Stomach smooth muscle (tissue), 2 donors: Measurements from ENCODE around the gene PLA2G4A.

Experiments
- H3K27ac ChIP-seq: one replicate; pipeline ENCODE4 v1.7.0; 2013; ENCODE audit warnings: mild to moderate bottlenecking, low read length, inconsistent platforms
- H3K27me3 ChIP-seq, 2 donors: one replicate each; pipeline ENCODE4 v1.7.0; 2013; ENCODE audit warnings: low read length in 2 of 2; ENCODE audit not compliant: insufficient read depth in 2 of 2, control insufficient read depth in 1 of 2
- H3K36me3 ChIP-seq, 2 donors: one replicate each; pipeline ENCODE4 v1.7.0; 2013; ENCODE audit warnings: low read length in 2 of 2; ENCODE audit not compliant: control insufficient read depth in 2 of 2, insufficient read depth in 2 of 2
- H3K4me1 ChIP-seq: one replicate; pipeline ENCODE4 v1.7.0; 2013; ENCODE audit warnings: low read length; ENCODE audit not compliant: control insufficient read depth, insufficient read depth
- H3K4me3 ChIP-seq, 2 donors: one replicate each; pipeline ENCODE4 v1.7.0; 2013; ENCODE audit warnings: low read length in 2 of 2
- H3K9ac ChIP-seq, 2 donors: one replicate each; pipeline ENCODE4 v1.7.0; 2013; ENCODE audit warnings: low read length in 2 of 2, mild to moderate bottlenecking in 1 of 2
- H3K9me3 ChIP-seq, 2 donors: one replicate each; pipeline ENCODE4 v1.7.0; 2013; ENCODE audit warnings: low read length in 2 of 2; ENCODE audit not compliant: control insufficient read depth in 2 of 2
- donor health status: healthy.
- donor health status: Pancreatic carcinoma.

PLA2G4A gene

GRCh38 chr1:186799689-186800054 is 29.1 kb upstream of the PLA2G4A start:
- H3K4me1 ChIP-seq: no peaks in the 10 kb centered on the region
- H3K9ac ChIP-seq: no peak overlapping the region
- no peaks in the 10 kb centered on the region for H3K9me3 ChIP-seq
- H3K27me3 ChIP-seq: no peaks in the 10 kb centered on the region
- no peaks in the 10 kb centered on the region for H3K36me3 ChIP-seq
- no peak overlapping the region for H3K4me3 ChIP-seq
- H3K27ac ChIP-seq: no peak overlapping the region

GRCh38 chr1:186802388-186802787 is 26.4 kb upstream of the PLA2G4A start:
- H3K9me3 ChIP-seq: no peaks in the 10 kb centered on the region
- H3K9ac ChIP-seq: no peak overlapping the region
- no peaks in the 10 kb centered on the region for H3K4me1 ChIP-seq
- no peak overlapping the region for H3K4me3 ChIP-seq
- no peaks in the 10 kb centered on the region for H3K36me3 ChIP-seq
- no peaks in the 10 kb centered on the region for H3K27me3 ChIP-seq
- no peak overlapping the region for H3K27ac ChIP-seq

GRCh38 chr1:186804679-186805078 is 24.1 kb upstream of the PLA2G4A start:
- H3K9me3 ChIP-seq: no peaks in the 10 kb centered on the region
- no peak overlapping the region for H3K4me3 ChIP-seq
- H3K9ac ChIP-seq: no peak overlapping the region
- no peaks in the 10 kb centered on the region for H3K36me3 ChIP-seq
- no peaks in the 10 kb centered on the region for H3K27me3 ChIP-seq
- no peaks in the 10 kb centered on the region for H3K4me1 ChIP-seq
- H3K27ac ChIP-seq: no peak overlapping the region

GRCh38 chr1:186806477-186806876 is 22.3 kb upstream of the PLA2G4A start:
- Histone ChIP-seq H3K9ac (no peak overlapping the region), H3K27me3 (no peaks in the 10 kb centered on the region), H3K9me3 (no peaks in the 10 kb centered on the region), H3K27ac (no peak overlapping the region), H3K4me1 (no peaks in the 10 kb centered on the region), H3K4me3 (no peak overlapping the region), H3K36me3 (no peaks in the 10 kb centered on the region)

- Histone ChIP-seq H3K4me1 (no peaks in the 10 kb centered on the region), H3K9me3 (no peaks in the 10 kb centered on the region), H3K4me3 (no peak overlapping the region), H3K9ac (no peak overlapping the region), H3K27me3 (no peaks in the 10 kb centered on the region), H3K27ac (no peak overlapping the region), H3K36me3 (no peaks in the 10 kb centered on the region)
Measured at GRCh38 chr1:186807163-186807562, 21.6 kb upstream of the PLA2G4A start.

GRCh38 chr1:186811892-186812291 is 16.9 kb upstream of the PLA2G4A start:
- H3K4me1 ChIP-seq: no peaks in the 10 kb centered on the region
- H3K36me3 ChIP-seq: no peaks in the 10 kb centered on the region
- no peak overlapping the region for H3K4me3 ChIP-seq
- H3K9me3 ChIP-seq: no peaks in the 10 kb centered on the region
- H3K27me3 ChIP-seq: no peaks in the 10 kb centered on the region
- H3K27ac ChIP-seq: no peak overlapping the region
- H3K9ac ChIP-seq: no peak overlapping the region

- H3K9me3 ChIP-seq: no peaks in the 10 kb centered on the region
- no peak overlapping the region for H3K27ac ChIP-seq
- H3K4me1 ChIP-seq: no peaks in the 10 kb centered on the region
- no peaks in the 10 kb centered on the region for H3K27me3 ChIP-seq
- no peak overlapping the region for H3K9ac ChIP-seq
- no peaks in the 10 kb centered on the region for H3K36me3 ChIP-seq
- no peak overlapping the region for H3K4me3 ChIP-seq
Measured at GRCh38 chr1:186812570-186812969, 16.2 kb upstream of the PLA2G4A start.

GRCh38 chr1:186813420-186813819 is 15.3 kb upstream of the PLA2G4A start:
- Histone ChIP-seq H3K4me3 (no peak overlapping the region), H3K36me3 (no peaks in the 10 kb centered on the region), H3K9ac (no peak overlapping the region), H3K27ac (no peak overlapping the region), H3K9me3 (no peaks in the 10 kb centered on the region), H3K4me1 (no peaks in the 10 kb centered on the region), H3K27me3 (no peaks in the 10 kb centered on the region)

- H3K4me1 ChIP-seq: no peaks in the 10 kb centered on the region
- no peak overlapping the region for H3K9ac ChIP-seq
- no peaks in the 10 kb centered on the region for H3K27me3 ChIP-seq
- no peaks in the 10 kb centered on the region for H3K9me3 ChIP-seq
- no peak overlapping the region for H3K4me3 ChIP-seq
- no peaks in the 10 kb centered on the region for H3K36me3 ChIP-seq
- H3K27ac ChIP-seq: no peak overlapping the region
Measured at GRCh38 chr1:186819126-186819525, 9.6 kb upstream of the PLA2G4A start.

GRCh38 chr1:186819563-186819962 is 9.2 kb upstream of the PLA2G4A start:
- H3K36me3 ChIP-seq: no peaks in the 10 kb centered on the region

GRCh38 chr1:186829686-186830587 is 1.2 kb downstream of the PLA2G4A start:
- Histone ChIP-seq H3K36me3 (no peaks in the 10 kb centered on the region), H3K4me3 (peak overlapping the region; percentile 73 to 99), H3K27ac (no peak overlapping the region), H3K9me3 (no peaks in the 10 kb centered on the region), H3K4me1 (no peaks in the 10 kb centered on the region), H3K27me3 (no peaks in the 10 kb centered on the region), H3K9ac (peak overlapping the region in 1 of 2 donors; percentile 86)

More at GRCh38 chr1:186819563-186819962, 9.2 kb upstream of the PLA2G4A start:
- no peaks in the 10 kb centered on the region for H3K4me1 ChIP-seq
- H3K27ac ChIP-seq: no peak overlapping the region
- H3K27me3 ChIP-seq: no peaks in the 10 kb centered on the region
- no peak overlapping the region for H3K9ac ChIP-seq
- no peak overlapping the region for H3K4me3 ChIP-seq
- H3K9me3 ChIP-seq: no peaks in the 10 kb centered on the region
